OCI-LY7 (cell line): Measurements from ENCODE around the gene FRS2. TPM values are rescaled to one million over a fixed set of nuclear protein-coding genes. Genes with fewer than 3 reads are reported as not detected.

Source experiments
- BruUV-seq: library from RNA; stranded (reverse); fragments of 400-500 nt; replicated peaks from 2 replicates; lab custom pipeline; 2021; lab: Mats Ljungman, UMichigan
- CTCF ChIA-PET: fragments of 300-600 bp; sonication (Branson Sonifier 250); formaldehyde crosslinking; loops from one replicate; lab custom pipeline; 2022; ENCODE audit warnings: antibody characterized with exemption; ENCODE audit not compliant: unreplicated experiment; lab: Charles Lee
- POLR2A ChIA-PET: fragments of 300-600 bp; sonication (Branson Sonifier 250); formaldehyde crosslinking; loops from one replicate; lab custom pipeline; 2022; ENCODE audit warnings: antibody characterized with exemption; lab: Charles Lee
- DNase-seq: peaks from one replicate; pipeline ENCODE4 v3.0.0-alpha.2; 2015; ENCODE audit warnings: low spot score
- H2AFZ ChIP-seq: fragments of 200-600 bp; sonication (generic), shearing (Covaris generic); 2 replicates; pipeline ENCODE4 v1.6.1; 2014; ENCODE audit warnings: mild to moderate bottlenecking, antibody characterized with exemption, low read length, moderate library complexity
- H3K27ac ChIP-seq: fragments of 200-600 bp; sonication (generic); 2 replicates; pipeline ENCODE4 v1.5.1; 2014; ENCODE audit warnings: mixed run types, low read depth, mild to moderate bottlenecking, moderate library complexity, low read length, inconsistent platforms; ENCODE audit not compliant: poor library complexity, severe bottlenecking
- H3K36me3 ChIP-seq: fragments of 200-600 bp; sonication (generic); 2 replicates; pipeline ENCODE4 v1.6.1; 2014; ENCODE audit warnings: mild to moderate bottlenecking, antibody characterized with exemption, low read length, moderate library complexity, mixed read lengths; ENCODE audit not compliant: insufficient read depth
- H3K4me1 ChIP-seq: fragments of 200-600 bp; sonication (generic); 2 replicates; pipeline ENCODE4 v1.5.1; 2014; ENCODE audit warnings: mild to moderate bottlenecking, low read length; ENCODE audit not compliant: insufficient read depth, poor library complexity, severe bottlenecking
- H3K4me2 ChIP-seq: fragments of 200-600 bp; sonication (generic); 2 replicates; pipeline ENCODE4 v1.6.1; 2014; ENCODE audit warnings: mild to moderate bottlenecking, low read length
- H3K4me3 ChIP-seq: fragments of 200-600 bp; sonication (generic); 2 replicates; pipeline ENCODE4 v1.5.1; 2014; ENCODE audit warnings: mild to moderate bottlenecking, low read depth, low read length; ENCODE audit not compliant: poor library complexity, severe bottlenecking
- H3K79me2 ChIP-seq: fragments of 200-600 bp; sonication (generic); 2 replicates; pipeline ENCODE4 v1.6.1; 2016; ENCODE audit warnings: low read depth, mild to moderate bottlenecking, low read length, moderate library complexity, mixed read lengths; ENCODE audit not compliant: insufficient read depth
- H3K9me2 ChIP-seq: fragments of 200-600 bp; sonication (generic); 2 replicates; pipeline ENCODE4 v1.6.1; 2016; ENCODE audit warnings: mild to moderate bottlenecking, low read length, mixed read lengths; ENCODE audit not compliant: insufficient read depth
- H3K9me3 ChIP-seq: fragments of 200-600 bp; sonication (generic); 2 replicates; pipeline ENCODE4 v1.6.1; 2014; ENCODE audit warnings: mild to moderate bottlenecking, mixed run types, low read length, mixed read lengths
- H4K20me1 ChIP-seq: fragments of 200-600 bp; sonication (generic); 2 replicates; pipeline ENCODE4 v1.6.1; 2014; ENCODE audit warnings: mild to moderate bottlenecking, antibody characterized with exemption, low read length, moderate library complexity, mixed read lengths; ENCODE audit not compliant: insufficient read depth
- CTCF ChIP-seq: fragments of 200-600 bp; sonication (generic); conservative IDR thresholded peaks from 2 replicates; pipeline ENCODE4 v1.5.1; 2014; ENCODE audit warnings: mild to moderate bottlenecking, antibody characterized with exemption, low read length, moderate library complexity, mixed read lengths
- EZH2phosphoT487 ChIP-seq: fragments of 200-600 bp; sonication (generic); IDR thresholded peaks from 2 replicates; pipeline ENCODE4 v1.6.1; 2018; ENCODE audit warnings: low read depth, borderline replicate concordance, mild to moderate bottlenecking, mixed run types, antibody characterized with exemption, low read length, moderate library complexity, mixed read lengths
- intact Hi-C: fragments of 100-400 bp; cut with micrococcal nuclease; formaldehyde crosslinking; loops from one replicate; pipeline ENCODE4 v1.10.0; 2022; ENCODE audit not compliant: unreplicated experiment
- microRNA-seq: library from miRNA; unstranded; fragments of <30 nt; microRNA quantifications from one replicate; pipeline ENCODE4 v1.2.0, GENCODE V29; 2022; ENCODE audit warnings: borderline replicate concordance
- small RNA-seq: library from RNA; depleted of rRNA; stranded (forward); fragments of <200 nt; gene quantifications from one replicate; pipeline ENCODE3, GENCODE V24; 2014
- total RNA-seq, 2 experiments: library from RNA; depleted of rRNA in 1 of 2; stranded (reverse); fragments of >200 nt in 1 of 2; shearing (Covaris generic) in 1 of 2; gene quantifications; 2 replicates each; pipeline ENCODE4 v1.2.3, GENCODE V29; 2014 to 2022

The FRS2 gene
- total RNA-seq, 2 experiments from 2014 or later, result 11.1 to 18.5 TPM

- intact Hi-C loops, result no loop called here
- POLR2A ChIA-PET, result no interaction called here
- CTCF ChIA-PET, result no interaction called here
Measured at GRCh38 chr12:69623970-69624369, 153.8 kb downstream of the FRS2 start.

GRCh38 chr12:69627501-69627900, 157.3 kb downstream of the FRS2 start:
- CTCF ChIA-PET, result no interaction called here
- no peaks in the 10 kb centered on the region for H3K79me2 ChIP-seq
- H3K4me2 ChIP-seq, result no peak overlapping the region
- no TSS peak for BruUV-seq
- no peaks in the 10 kb centered on the region for H3K36me3 ChIP-seq
- TF ChIP-seq CTCF (no peak), EZH2phosphoT487 (no peak)
- no peak overlapping the region for H3K4me3 ChIP-seq
- no peaks in the 10 kb centered on the region for H3K9me2 ChIP-seq
- POLR2A ChIA-PET, result interaction anchor here (0.8 to 1.1 kb wide), 3 partner anchors 32 to 490 kb away, joined by 4 to 8 read pairs (median 4); no protein-coding TSS in a partner anchor
- intact Hi-C loops, result no loop called here
- no peaks in the 10 kb centered on the region for H3K4me1 ChIP-seq
- no peak for DNase-seq
- H2AFZ ChIP-seq, result no peak overlapping the region
- H3K27ac ChIP-seq, result no peak overlapping the region
- no peaks in the 10 kb centered on the region for H4K20me1 ChIP-seq
- H3K9me3 ChIP-seq, result no peaks in the 10 kb centered on the region

More at GRCh38 chr12:69623970-69624369, 153.8 kb downstream of the FRS2 start:
- no peak overlapping the region for H2AFZ ChIP-seq
- H3K36me3 ChIP-seq, result no peaks in the 10 kb centered on the region
- BruUV-seq, result no TSS peak
- DNase-seq, result no peak
- no peaks in the 10 kb centered on the region for H3K79me2 ChIP-seq
- TF ChIP-seq CTCF (no peak), EZH2phosphoT487 (no peak)
- no peaks in the 10 kb centered on the region for H3K9me2 ChIP-seq
- no peaks in the 10 kb centered on the region for H3K4me1 ChIP-seq
- H4K20me1 ChIP-seq, result no peaks in the 10 kb centered on the region
- no peaks in the 10 kb centered on the region for H3K9me3 ChIP-seq
- no peak overlapping the region for H3K27ac ChIP-seq
- no peak overlapping the region for H3K4me3 ChIP-seq
- H3K4me2 ChIP-seq, result no peak overlapping the region

Small RNA genes lying within 50 kb of the gene (microRNA-seq; reads per million reads assigned to microRNA genes)
- gene MIR3913-1 (not detected), gene MIR3913-2 (not detected)

Small RNA genes lying within 50 kb of the gene (small RNA-seq; reads per million reads assigned to genes)
- gene MIR3913-1, result not detected

Other genes with a start within 250 kb of the FRS2 start
- gene CPSF6, start 230.8 kb upstream of the FRS2 start, total RNA-seq (2014; rRNA removed; shearing (Covaris generic)), result 90.4 and 207 TPM in 2 replicates
- gene CPSF6, start 230.8 kb upstream of the FRS2 start, total RNA-seq (2022), result 163 and 165 TPM in 2 replicates
- not detected in 2 replicates for gene LYZ, start 122.0 kb upstream of the FRS2 start, total RNA-seq (2014; rRNA removed; shearing (Covaris generic))
- gene LYZ, start 122.0 kb upstream of the FRS2 start, total RNA-seq (2022), result 0.29 TPM in 1 of 2 replicates, not detected in the other
- gene YEATS4, start 110.6 kb upstream of the FRS2 start, total RNA-seq (2014; rRNA removed; shearing (Covaris generic)), result 119 and 122 TPM in 2 replicates
- gene YEATS4, start 110.6 kb upstream of the FRS2 start, total RNA-seq (2022), result 80.4 and 86.5 TPM in 2 replicates
- 248 and 264 TPM in 2 replicates for gene CCT2, start 115.1 kb downstream of the FRS2 start, total RNA-seq (2014; rRNA removed; shearing (Covaris generic))
- gene CCT2, start 115.1 kb downstream of the FRS2 start, total RNA-seq (2022), result 270 and 317 TPM in 2 replicates
- gene LRRC10, start 140.5 kb downstream of the FRS2 start, total RNA-seq (2014; rRNA removed; shearing (Covaris generic)), result not detected in 2 replicates
- gene LRRC10, start 140.5 kb downstream of the FRS2 start, total RNA-seq (2022), result not detected in 2 replicates
- gene BEST3, start 228.9 kb downstream of the FRS2 start, total RNA-seq (2014; rRNA removed; shearing (Covaris generic)), result 105 and 123 TPM in 2 replicates
- gene BEST3, start 228.9 kb downstream of the FRS2 start, total RNA-seq (2022), result 60.1 and 126 TPM in 2 replicates